ENCODE data around the gene SPEM1. TPM values are rescaled to one million over a fixed set of nuclear protein-coding genes. Genes with fewer than 3 reads are reported as not detected.

SPEM1 gene
- total and polyA plus RNA-seq, 12 donors = not detected

DNA sequence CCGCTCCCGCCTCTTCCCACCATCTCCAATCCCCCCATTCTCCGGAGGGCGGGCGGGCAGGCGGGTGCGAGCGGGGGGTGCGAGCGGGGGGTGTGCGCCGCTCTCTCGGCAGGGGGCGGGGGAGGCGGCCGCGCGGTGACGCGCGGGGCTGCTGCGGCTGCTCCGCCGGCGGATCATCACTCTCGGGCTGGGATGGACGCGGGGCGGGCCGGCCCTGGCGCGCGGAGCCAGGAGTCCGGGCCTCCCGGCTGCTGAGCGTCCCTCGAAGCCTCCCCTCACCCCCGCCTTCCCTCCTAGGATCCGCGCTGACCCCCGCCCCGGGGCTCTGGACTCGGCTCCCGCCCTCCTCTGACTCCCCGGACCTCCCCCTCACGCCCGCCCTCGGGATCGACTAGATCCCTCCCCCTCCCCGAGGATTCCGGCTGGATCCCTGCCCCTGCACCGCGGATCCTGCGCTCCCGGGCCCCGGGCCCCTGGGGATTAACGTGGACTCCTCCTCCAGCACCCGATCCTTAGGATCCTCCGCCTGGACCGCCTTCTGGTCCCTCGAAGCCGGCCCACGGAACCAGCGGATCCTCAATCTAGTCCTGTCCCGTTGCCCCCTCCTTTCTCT is 15.3 kb upstream of the SPEM1 start:
- peak overlapping the region; percentile 54 to 87 (median 68) for H3K4me3 ChIP-seq
- ATAC-seq (peak; percentile 36 to 64 (median 48)), DNase-seq (peak; percentile 61 to 73)
- 0 to 1% methylated on average over 31 to 64 of the region's 65 CpGs for WGBS, 2 donors
- TF ChIP-seq, protein P1, sequence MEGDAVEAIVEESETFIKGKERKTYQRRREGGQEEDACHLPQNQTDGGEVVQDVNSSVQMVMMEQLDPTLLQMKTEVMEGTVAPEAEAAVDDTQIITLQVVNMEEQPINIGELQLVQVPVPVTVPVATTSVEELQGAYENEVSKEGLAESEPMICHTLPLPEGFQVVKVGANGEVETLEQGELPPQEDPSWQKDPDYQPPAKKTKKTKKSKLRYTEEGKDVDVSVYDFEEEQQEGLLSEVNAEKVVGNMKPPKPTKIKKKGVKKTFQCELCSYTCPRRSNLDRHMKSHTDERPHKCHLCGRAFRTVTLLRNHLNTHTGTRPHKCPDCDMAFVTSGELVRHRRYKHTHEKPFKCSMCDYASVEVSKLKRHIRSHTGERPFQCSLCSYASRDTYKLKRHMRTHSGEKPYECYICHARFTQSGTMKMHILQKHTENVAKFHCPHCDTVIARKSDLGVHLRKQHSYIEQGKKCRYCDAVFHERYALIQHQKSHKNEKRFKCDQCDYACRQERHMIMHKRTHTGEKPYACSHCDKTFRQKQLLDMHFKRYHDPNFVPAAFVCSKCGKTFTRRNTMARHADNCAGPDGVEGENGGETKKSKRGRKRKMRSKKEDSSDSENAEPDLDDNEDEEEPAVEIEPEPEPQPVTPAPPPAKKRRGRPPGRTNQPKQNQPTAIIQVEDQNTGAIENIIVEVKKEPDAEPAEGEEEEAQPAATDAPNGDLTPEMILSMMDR (IDR thresholded peaks at IDR 0.05) = peak in 2 of 9 donors; percentile 31 to 35
- H3K27me3 ChIP-seq = peaks cover 0 to 17% (median 0%) of the 10 kb centered on the region in 7 donors
- peak overlapping the region; percentile 65 to 96 (median 88) for H3K27ac ChIP-seq
- peaks cover 13 to 28% (median 19%) of the 10 kb centered on the region in 9 donors for H3K4me1 ChIP-seq
- intact Hi-C loops (cut with DNase I) = loop anchor here in 3 of 10 donors (1.0 to 5.0 kb wide), 3 partner anchors 11 to 98 kb away; partner anchors contain the start of genes FGF11 (in 2 of the 3), TMEM102 (in 2 of the 3), EIF5A (in 1 of the 3) and PLSCR3 (in 1 of the 3)
- H3K9me3 ChIP-seq = no peaks in the 10 kb centered on the region
- H3K36me3 ChIP-seq = peaks cover 0 to 15% (median 0%) of the 10 kb centered on the region in 9 donors

DNA sequence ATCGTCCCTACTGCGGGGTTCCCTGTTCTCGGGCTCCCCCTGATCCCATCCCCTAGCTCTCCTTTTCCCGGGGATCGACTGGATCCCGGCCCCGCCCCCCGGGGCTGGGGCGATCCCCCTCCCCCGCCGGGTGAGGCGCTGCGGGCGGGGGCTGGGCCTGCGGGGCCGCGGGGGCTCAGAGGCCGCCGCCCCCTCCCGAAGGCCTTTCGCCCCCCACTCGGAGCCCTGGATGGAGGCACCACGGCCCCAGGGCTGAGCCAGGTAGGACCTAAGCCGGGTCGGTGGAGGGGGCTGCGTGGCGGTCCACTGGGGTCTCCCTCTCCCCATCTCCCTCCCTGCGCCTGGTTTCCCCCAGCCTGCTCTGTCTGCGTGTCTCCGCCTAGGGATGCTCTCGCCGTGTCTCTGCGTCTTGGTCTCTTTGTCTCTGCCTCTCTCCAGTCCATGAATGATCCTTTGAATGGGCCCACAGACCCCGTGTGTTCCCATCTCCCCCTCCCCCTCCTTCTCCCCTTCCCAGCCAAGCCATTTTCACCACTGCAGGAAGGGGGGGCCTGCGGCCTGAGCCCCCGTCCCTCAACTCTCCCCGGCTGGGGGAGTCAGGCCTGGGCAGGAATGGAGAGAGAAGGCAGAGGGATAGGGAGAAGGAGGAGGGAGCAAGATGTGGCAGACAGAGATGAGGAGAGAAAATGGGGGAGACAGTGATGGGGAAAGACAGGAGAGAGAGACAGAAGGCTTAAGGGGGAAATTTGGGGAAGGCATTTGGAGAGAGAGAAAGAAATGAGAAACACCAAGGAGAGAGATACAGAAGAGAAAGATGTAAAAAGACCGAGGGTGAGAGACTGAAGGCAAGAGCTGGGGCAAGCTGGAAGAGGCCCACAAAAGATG is 14.5 kb upstream of the SPEM1 start:
- H3K27me3 ChIP-seq = peaks cover 0 to 17% (median 0%) of the 10 kb centered on the region in 7 donors
- DNase-seq = no peak
- peak overlapping the region; percentile 65 to 96 (median 88) for H3K27ac ChIP-seq
- no peak for ATAC-seq
- H3K36me3 ChIP-seq = peaks cover 0 to 15% (median 0%) of the 10 kb centered on the region in 9 donors
- intact Hi-C loops (cut with DNase I) = no loop called here
- 7 to 14% methylated on average over 28 to 38 of the region's 38 CpGs for WGBS, 2 donors
- peaks cover 13 to 28% (median 19%) of the 10 kb centered on the region in 9 donors for H3K4me1 ChIP-seq
- TF ChIP-seq, protein P1 (IDR thresholded peaks at IDR 0.05) = no peak
- no peaks in the 10 kb centered on the region for H3K9me3 ChIP-seq
- H3K4me3 ChIP-seq = peak overlapping the region; percentile 54 to 87 (median 68)

DNA sequence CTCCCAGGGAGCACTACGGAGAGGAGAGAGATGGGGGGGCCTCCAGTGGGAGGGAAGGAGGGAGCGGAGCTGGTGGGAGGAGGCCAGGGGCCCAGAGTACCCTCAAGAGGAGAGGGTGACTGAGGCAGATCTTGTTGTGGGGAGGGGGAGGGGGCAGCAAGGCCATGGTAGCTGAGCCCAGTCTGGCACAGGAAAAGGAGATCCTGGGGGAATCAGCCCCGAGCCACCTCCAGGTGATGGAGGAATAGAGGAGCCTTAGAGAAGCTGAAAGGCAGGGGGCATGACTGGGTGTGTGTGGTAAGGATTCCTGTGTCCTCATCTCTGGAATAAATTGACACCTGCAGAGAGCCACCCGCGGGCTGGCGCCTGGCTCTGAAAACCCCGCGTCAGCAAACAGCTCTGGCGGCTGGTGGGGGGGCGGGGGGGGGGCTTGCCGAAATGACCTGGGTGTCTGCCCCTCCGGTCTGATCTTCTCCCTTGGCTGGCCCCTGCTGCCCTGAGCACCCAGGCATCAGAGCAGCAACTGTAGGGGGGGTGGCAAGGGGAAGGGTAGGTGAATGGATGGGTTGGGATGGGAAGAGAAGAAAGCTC is 13.8 kb upstream of the SPEM1 start:
- peaks cover 0 to 17% (median 0%) of the 10 kb centered on the region in 7 donors for H3K27me3 ChIP-seq
- TF ChIP-seq, protein P1 (IDR thresholded peaks at IDR 0.05) = no peak
- H3K4me1 ChIP-seq = peaks cover 13 to 28% (median 19%) of the 10 kb centered on the region in 9 donors
- no peak for ATAC-seq
- intact Hi-C loops (cut with DNase I) = no loop called here
- WGBS, 2 donors = 64 to 68% methylated on average over 12 of the region's 12 CpGs
- peak overlapping the region in 1 of 10 donors; percentile 94 for H3K27ac ChIP-seq
- DNase-seq = no peak
- peaks cover 0 to 15% (median 0%) of the 10 kb centered on the region in 9 donors for H3K36me3 ChIP-seq
- H3K9me3 ChIP-seq = no peaks in the 10 kb centered on the region
- H3K4me3 ChIP-seq = peak overlapping the region in 2 of 10 donors; percentile 66 to 68

DNA sequence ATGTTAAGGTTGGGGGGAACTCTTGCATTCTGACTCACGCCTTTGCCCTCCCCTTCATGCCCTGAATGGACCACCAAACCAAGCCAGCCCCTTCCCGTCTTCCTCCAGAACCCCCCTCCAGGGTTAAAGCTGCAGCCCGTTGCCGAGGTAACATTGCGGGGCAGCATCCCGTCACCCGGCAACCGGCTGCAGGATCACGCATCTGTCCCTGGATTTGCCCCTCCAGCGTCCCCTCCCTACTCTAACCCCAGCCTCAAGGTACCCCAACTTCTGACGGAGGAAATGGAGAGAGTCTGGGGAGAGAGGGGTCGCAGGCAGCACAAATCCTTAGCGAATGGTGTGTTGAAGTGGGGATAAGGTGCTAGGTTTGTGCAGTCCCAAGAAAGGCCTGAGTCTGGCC is 13.0 kb upstream of the SPEM1 start:
- H3K27me3 ChIP-seq = peaks cover 0 to 17% (median 0%) of the 10 kb centered on the region in 7 donors
- DNase-seq (no peak), ATAC-seq (no peak)
- no peaks in the 10 kb centered on the region for H3K9me3 ChIP-seq
- H3K36me3 ChIP-seq = peaks cover 0 to 13% (median 0%) of the 10 kb centered on the region in 9 donors
- 84 to 88% methylated on average over 13 of the region's 13 CpGs for WGBS, 2 donors
- intact Hi-C loops (cut with DNase I) = no loop called here
- no peak overlapping the region for H3K27ac ChIP-seq
- TF ChIP-seq, protein P1 (IDR thresholded peaks at IDR 0.05) = no peak
- peaks cover 12 to 25% (median 18%) of the 10 kb centered on the region in 9 donors for H3K4me1 ChIP-seq
- no peak overlapping the region for H3K4me3 ChIP-seq

Measured in heart right ventricle (tissue), 16 donors.